ENCODE data around the gene ZSCAN16. TPM values are rescaled to one million over a fixed set of nuclear protein-coding genes. Genes with fewer than 3 reads are reported as not detected.
"Not testable (repeated sequence)": the region's sequence is repeated elsewhere in the genome, so short reads cannot be mapped to it uniquely, and the experiment has no call there.

Gene ZSCAN16
- total RNA-seq, 2 experiments from 2014 or later, result 2.0 to 2.3 TPM

GRCh38 chr6:28117386-28118050, 6.9 kb upstream of the ZSCAN16 start:
- H3K27ac Mint-ChIP-seq, result no peak overlapping the region
- no peaks in the 10 kb centered on the region for H3K27me3 Mint-ChIP-seq
- H3K9me3 Mint-ChIP-seq, result no peaks in the 10 kb centered on the region
- CTCF ChIA-PET, result interaction anchor here (1.0 to 1.6 kb wide), 3 partner anchors 9 to 239 kb away, joined by 3 to 4 read pairs (median 3); no protein-coding TSS in a partner anchor
- H3K36me3 Mint-ChIP-seq (ENCODE audit: low read depth), result peaks cover 47% of the 10 kb centered on the region
- no peak for DNase-seq
- no peak overlapping the region for H3K4me3 Mint-ChIP-seq
- TF ChIP-seq CTCF (IDR thresholded peaks at IDR 0.05), result no peak
- no peaks in the 10 kb centered on the region for H3K4me1 Mint-ChIP-seq (ENCODE audit: low read depth)
- ATAC-seq, result no peak
- POLR2A ChIA-PET, result interaction anchor here (0.7 to 1.2 kb wide), 2 partner anchors 19 to 71 kb away, joined by 3 to 8 read pairs; no protein-coding TSS in a partner anchor
- intact Hi-C loops (cut with micrococcal nuclease), result no loop called here

GRCh38 chr6:28118217-28118616, 6.2 kb upstream of the ZSCAN16 start:
- ChIA-PET CTCF (interaction anchor here (1.1 kb wide), 1 partner anchor 13 kb away, joined by 4 read pairs; no protein-coding TSS in a partner anchor), POLR2A (interaction anchor here (1.2 kb wide), 1 partner anchor 19 kb away, joined by 8 read pairs; no protein-coding TSS in a partner anchor)

GRCh38 chr6:28121876-28122275, 2.5 kb upstream of the ZSCAN16 start:
- H3K4me1 Mint-ChIP-seq (ENCODE audit: low read depth), result peaks cover 33% of the 10 kb centered on the region
- H3K9me3 Mint-ChIP-seq, result no peaks in the 10 kb centered on the region
- peaks cover 39% of the 10 kb centered on the region for H3K36me3 Mint-ChIP-seq (ENCODE audit: low read depth)
- no peak overlapping the region for H3K27ac Mint-ChIP-seq
- DNase-seq (no peak), ATAC-seq (no peak)
- H3K4me3 Mint-ChIP-seq, result no peak overlapping the region
- ChIA-PET POLR2A (no interaction called here), CTCF (no interaction called here)
- no peaks in the 10 kb centered on the region for H3K27me3 Mint-ChIP-seq
- intact Hi-C loops (cut with micrococcal nuclease), result no loop called here
- no peak for TF ChIP-seq CTCF (IDR thresholded peaks at IDR 0.05)

More at GRCh38 chr6:28118217-28118616, 6.2 kb upstream of the ZSCAN16 start:
- no peak for DNase-seq
- no peaks in the 10 kb centered on the region for H3K9me3 Mint-ChIP-seq
- intact Hi-C loops (cut with micrococcal nuclease), result no loop called here
- no peak overlapping the region for H3K4me3 Mint-ChIP-seq
- H3K4me1 Mint-ChIP-seq (ENCODE audit: low read depth), result peaks cover 1% of the 10 kb centered on the region
- ATAC-seq, result no peak
- peaks cover 51% of the 10 kb centered on the region for H3K36me3 Mint-ChIP-seq (ENCODE audit: low read depth)
- H3K27ac Mint-ChIP-seq, result no peak overlapping the region
- no peaks in the 10 kb centered on the region for H3K27me3 Mint-ChIP-seq
- TF ChIP-seq CTCF (IDR thresholded peaks at IDR 0.05), result no peak

- intact Hi-C loops (cut with micrococcal nuclease); H3K27ac Mint-ChIP-seq; H3K27me3 Mint-ChIP-seq; POLR2A ChIA-PET; ATAC-seq; DNase-seq; H3K4me3 Mint-ChIP-seq; H3K9me3 Mint-ChIP-seq: not testable (repeated sequence)
- peaks cover 39% of the 10 kb centered on the region for H3K36me3 Mint-ChIP-seq (ENCODE audit: low read depth)
- CTCF ChIA-PET, result interaction anchor here (1.1 to 1.6 kb wide), 3 partner anchors 18 to 20 kb away, joined by 3 to 6 read pairs (median 4); partner anchors contain the start of gene ZKSCAN8
- peaks cover 35% of the 10 kb centered on the region for H3K4me1 Mint-ChIP-seq (ENCODE audit: low read depth)
These were observed 2.1 kb upstream of the ZSCAN16 start for GRCh38 chr6:28122283-28122682.

GRCh38 chr6:28124971-28125353, 553 bp downstream of the ZSCAN16 start:
- ChIA-PET CTCF (interaction anchor here (0.6 to 1.6 kb wide), 6 partner anchors 13 to 231 kb away, joined by 3 to 4 read pairs (median 3); partner anchors contain the start of gene ZKSCAN8), POLR2A (interaction anchor here (1.1 to 2.1 kb wide), 3 partner anchors 12 to 142 kb away, joined by 3 to 12 read pairs (median 5); partner anchors contain the start of gene ZSCAN26)
- Mint-ChIP-seq H3K9me3 (no peaks in the 10 kb centered on the region), H3K4me3 (peak overlapping the region; percentile 97), H3K27ac (peak overlapping the region; percentile 94), H3K36me3 (ENCODE audit: low read depth) (peaks cover 47% of the 10 kb centered on the region), H3K27me3 (no peaks in the 10 kb centered on the region), H3K4me1 (ENCODE audit: low read depth) (peaks cover 56% of the 10 kb centered on the region)
- intact Hi-C loops (cut with micrococcal nuclease), result loop anchor here (2.0 kb wide), 1 partner anchor 18 kb away; no protein-coding TSS in a partner anchor
- ATAC-seq, result no peak
- TF ChIP-seq CTCF (IDR thresholded peaks at IDR 0.05), result no peak
- DNase-seq, result no peak
